ENCODE results near the gene PRXL2B.

PRXL2B gene

DNA sequence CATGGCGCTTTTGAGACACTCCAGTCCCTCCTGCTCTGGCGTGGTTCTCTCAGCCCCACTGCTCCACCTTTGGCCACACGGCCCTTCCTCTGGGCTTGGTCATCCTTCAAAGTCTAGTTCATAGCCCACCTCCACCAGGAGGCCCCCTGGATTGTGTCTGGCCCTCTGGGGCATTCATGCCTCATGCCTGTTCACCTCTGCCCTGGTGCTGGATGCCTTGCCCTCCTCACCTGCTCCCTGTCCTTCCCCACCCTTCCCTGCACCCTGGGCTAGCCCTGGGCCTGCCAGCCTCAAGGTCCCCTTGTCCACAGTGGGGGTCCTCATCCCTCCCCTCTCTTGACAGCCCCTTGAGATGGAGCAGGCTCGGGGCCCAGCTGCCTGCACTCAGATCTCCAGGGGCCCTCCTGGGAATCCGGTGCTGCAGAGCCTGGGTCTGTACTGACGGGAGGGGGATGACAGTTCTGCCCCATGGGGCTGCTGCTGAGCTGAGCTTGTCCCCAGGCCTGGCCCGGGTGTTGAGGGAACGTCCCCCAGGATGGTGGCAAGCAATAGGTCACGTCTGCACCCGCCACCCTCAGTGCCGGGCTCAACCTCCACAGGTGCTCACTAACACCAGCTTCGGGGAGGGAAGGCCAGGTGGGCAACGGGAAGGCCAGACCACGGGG is 18.4 kb downstream of the PRXL2B start:
- TF ChIP-seq CTCF (IDR thresholded peaks at IDR 0.05; ENCODE audit: low read depth, low read length, missing control alignments): no peak
- H3K4me3 ChIP-seq (ENCODE audit: low read depth, low read length): no peak overlapping the region
- DNase-seq (ENCODE audit: low read depth): no peak

DNA sequence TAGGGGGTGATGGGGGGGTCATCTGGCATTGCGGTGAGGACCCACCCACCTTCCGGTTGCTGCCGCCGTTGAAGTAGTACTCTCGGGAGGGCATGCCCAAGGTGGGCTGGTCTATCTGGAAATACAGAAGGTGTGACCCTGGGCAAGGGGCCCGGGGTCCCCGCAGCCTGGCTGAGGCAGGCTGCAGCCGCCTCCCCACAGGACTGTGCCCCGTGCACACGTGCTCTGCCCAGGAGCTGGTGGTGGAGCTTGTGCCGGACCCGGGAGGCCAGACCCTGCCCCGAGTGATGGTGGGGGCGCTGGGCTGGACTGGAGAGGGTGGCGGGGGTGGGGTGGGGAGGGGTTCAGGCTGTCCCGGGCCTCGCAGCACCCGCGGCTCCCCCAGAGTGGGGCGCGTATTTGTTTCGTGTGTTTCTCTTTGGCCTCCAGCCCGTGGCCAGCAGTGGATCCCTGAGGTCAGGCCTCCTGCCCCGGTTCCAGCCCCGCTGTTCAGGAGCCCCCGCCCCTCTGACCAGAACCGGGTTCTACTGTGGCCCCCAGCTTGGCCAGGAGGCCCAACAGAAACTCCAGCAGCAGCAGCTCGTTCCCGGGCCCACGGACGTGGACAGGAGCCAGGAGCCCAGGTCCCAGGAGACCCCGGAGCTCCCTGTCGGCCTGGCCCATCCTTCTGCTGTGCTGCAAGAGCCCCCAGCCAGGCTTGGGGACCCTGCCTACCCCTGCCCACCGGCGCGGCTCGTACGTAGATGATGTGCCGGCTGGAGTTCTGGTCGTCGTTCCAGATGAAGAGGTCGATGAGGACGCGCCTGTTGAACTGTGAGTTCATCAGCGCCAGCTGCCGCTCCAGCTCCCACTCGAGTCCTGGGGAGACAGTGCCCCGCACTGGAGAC is 19.2 kb downstream of the PRXL2B start:
- H3K4me3 ChIP-seq (ENCODE audit: low read depth, low read length): no peak overlapping the region
- DNase-seq (ENCODE audit: low read depth): no peak
- no peak for TF ChIP-seq CTCF (IDR thresholded peaks at IDR 0.05; ENCODE audit: low read depth, low read length, missing control alignments)

DNA sequence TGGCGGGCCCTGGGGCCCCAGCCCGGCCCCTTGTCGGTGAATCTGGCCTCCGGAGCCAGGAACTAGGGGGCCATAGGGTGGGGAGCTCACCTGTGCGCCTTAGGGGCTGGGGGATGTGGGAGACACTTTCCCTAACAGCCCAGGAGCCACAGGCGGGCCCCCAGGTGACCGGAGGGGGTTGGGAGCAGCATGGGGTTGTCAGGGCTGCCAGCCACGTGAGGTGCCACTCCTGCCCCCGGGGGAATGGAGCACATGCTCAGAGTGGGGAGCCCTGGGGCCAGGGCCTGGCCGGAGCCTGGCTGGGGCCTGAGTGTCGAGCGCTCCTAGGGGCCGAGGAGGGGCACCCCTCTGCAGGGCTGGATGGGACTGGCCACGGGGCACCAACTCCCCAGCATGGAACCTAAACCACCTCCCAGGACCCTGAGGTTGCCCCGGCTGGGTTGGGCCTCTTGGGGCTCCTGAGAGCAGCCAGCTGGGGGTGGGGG is 19.9 kb downstream of the PRXL2B start:
- TF ChIP-seq CTCF (IDR thresholded peaks at IDR 0.05; ENCODE audit: low read depth, low read length, missing control alignments): no peak

DNA sequence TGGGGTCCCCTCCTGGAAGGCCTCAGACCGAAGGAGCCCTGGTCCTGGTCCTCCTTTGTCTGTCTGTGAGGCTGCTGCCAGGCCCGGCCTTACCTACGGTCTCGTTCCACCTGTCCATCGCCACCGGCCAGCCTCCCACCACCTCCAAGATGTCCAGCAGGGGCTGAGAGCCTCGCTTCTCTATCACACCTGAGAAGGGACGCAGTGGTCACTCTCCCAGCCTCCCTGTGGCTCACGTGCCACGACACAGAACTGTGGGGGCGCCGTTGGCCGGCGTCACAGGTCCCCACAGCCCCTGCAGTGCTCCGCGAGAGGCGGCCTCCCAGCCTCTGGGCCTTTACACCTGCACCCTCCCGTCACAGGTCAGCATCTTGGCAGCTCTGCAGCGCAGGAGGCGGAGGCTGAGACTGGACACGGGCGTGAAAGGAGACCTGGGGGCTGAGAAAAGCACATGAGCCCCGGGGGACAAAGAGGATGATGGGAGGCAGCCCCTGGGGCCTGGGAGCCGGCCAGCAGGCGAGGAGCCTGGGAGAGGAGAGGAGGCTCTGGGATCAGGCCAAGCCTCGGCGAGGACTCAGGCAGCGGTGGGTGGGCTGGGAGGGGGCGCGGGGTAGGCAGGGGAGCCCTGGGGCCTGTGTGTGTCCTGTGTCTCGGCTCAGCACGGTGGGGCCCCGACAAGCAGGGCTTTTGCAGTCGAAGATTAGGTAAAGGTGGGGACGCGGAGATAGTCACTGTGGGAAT is 20.5 kb downstream of the PRXL2B start:
- TF ChIP-seq CTCF (IDR thresholded peaks at IDR 0.05; ENCODE audit: low read depth, low read length, missing control alignments): no peak
- no peak for DNase-seq (ENCODE audit: low read depth)

More for the DNA sequence above, 19.9 kb downstream of the PRXL2B start:
- no peak for DNase-seq (ENCODE audit: low read depth)
- H3K4me3 ChIP-seq (ENCODE audit: low read depth, low read length): no peak overlapping the region

DNA sequence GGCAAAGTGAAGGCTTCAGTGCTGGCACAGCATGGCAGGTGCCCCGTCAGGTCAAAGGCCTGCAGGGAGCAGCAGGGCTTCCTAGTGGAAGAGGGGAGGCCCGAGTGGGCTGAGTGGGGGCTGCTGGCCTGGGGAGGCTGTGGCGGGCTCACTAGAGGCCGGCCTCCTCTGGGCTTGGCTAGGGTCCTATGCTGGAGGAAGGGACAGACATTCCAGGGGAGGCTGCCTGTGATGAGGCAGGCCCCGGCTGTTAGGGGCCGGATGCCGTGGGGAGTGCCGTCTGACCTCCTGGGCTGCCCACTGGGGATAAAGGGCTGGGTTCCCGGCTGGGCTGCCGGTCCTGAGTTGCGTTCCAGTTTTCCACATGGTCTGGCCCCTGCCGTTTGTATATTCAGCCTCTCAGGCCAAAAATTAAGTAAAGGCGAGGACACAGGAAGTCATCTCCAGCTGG is 21.1 kb downstream of the PRXL2B start:
- no peak for TF ChIP-seq CTCF (IDR thresholded peaks at IDR 0.05; ENCODE audit: low read depth, low read length, missing control alignments)
- no peak overlapping the region for H3K4me3 ChIP-seq (ENCODE audit: low read depth, low read length)
- DNase-seq (ENCODE audit: low read depth): no peak

More for the DNA sequence above, 20.5 kb downstream of the PRXL2B start:
- H3K4me3 ChIP-seq (ENCODE audit: low read depth, low read length): no peak overlapping the region

DNA sequence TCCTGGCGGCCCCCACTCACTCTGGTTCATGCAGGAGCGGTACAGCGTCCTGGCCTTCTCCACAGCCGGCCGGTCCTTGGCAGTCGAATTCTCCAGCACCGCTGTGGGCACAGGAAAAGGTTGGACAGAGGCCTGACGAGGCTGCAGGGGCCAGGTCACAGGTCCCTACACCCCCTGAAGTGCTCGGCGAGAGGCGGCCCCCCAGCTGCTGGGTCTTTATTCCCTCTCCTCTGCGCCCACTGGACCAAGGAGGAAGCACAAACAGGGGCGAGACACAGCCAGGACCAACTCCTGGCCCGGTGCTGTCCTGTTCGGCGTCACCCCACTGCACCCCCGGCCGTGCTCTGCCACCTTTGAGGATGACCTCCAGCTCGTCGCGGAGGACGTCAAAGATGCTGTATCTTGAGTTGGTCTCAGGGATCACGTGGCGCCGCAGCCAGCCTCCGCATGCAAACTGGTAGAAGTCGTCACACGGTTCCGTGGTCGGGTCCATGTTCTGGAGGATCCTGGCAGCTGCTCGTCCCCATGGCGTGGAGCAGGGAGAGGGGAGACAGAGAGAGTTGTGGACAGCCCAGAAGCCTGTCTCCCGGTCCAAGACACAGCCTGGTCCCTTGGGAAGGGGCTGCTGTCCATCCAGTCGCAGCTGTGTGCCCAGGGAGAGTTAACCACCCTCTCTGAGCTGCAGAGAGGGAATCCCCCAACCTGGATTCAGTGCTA is 22.9 kb downstream of the PRXL2B start:
- DNase-seq (ENCODE audit: low read depth): no peak
- no peak for TF ChIP-seq CTCF (IDR thresholded peaks at IDR 0.05; ENCODE audit: low read depth, low read length, missing control alignments)

More for the DNA sequence above, 22.9 kb downstream of the PRXL2B start:
- no peak overlapping the region for H3K4me3 ChIP-seq (ENCODE audit: low read depth, low read length)
